DOHH2 (cell line): ENCODE results near the gene PCDHB15.

Source experiments
- CTCF ChIP-seq: fragments of 200-600 bp; sonication (generic); IDR thresholded peaks from one replicate; pipeline ENCODE4 v1.5.1; 2014; ENCODE audit warnings: antibody characterized with exemption, mild to moderate bottlenecking, low read depth, low read length; ENCODE audit not compliant: poor library complexity, severe bottlenecking
- EZH2phosphoT487 ChIP-seq: fragments of 200-600 bp; sonication (generic); IDR thresholded peaks from 2 replicates; pipeline ENCODE4 v1.6.1; 2017; ENCODE audit warnings: borderline replicate concordance, mild to moderate bottlenecking, antibody characterized with exemption, low read length, moderate library complexity, mixed read lengths

GRCh38 chr5:141236516-141237313 is 8.5 kb upstream of the PCDHB15 start:
- TF ChIP-seq EZH2phosphoT487, result no peak
- TF ChIP-seq CTCF, result no peak
